Esophagus muscularis mucosa (tissue), 4 donors: ENCODE data around the gene APOC3. TPM values are rescaled to one million over a fixed set of nuclear protein-coding genes. Genes with fewer than 3 reads are reported as not detected.

Source experiments
- DNase-seq: peaks from one replicate; pipeline ENCODE4 v3.0.0-alpha.2; 2017; ENCODE audit errors: extremely low spot score
- H3K27ac ChIP-seq, 4 donors: fragments of 200-600 bp; sonication (generic); replicated peaks in 1 of 4; 1 replicate in 3 of 4; 2 replicates in 1 of 4; pipeline ENCODE4 v1.5.1; 2016 to 2019; ENCODE audit warnings: mild to moderate bottlenecking in 1 of 4
- H3K27me3 ChIP-seq, 4 donors: fragments of 200-600 bp; sonication (generic); one replicate each; pipeline versions ENCODE4 v1.5.1 to v1.6.0; 2016 to 2019
- H3K36me3 ChIP-seq, 4 donors: fragments of 200-600 bp; sonication (generic); one replicate each; pipeline ENCODE4 v1.5.1; 2016 to 2019
- H3K4me1 ChIP-seq, 4 donors: fragments of 200-600 bp; sonication (generic); one replicate each; pipeline ENCODE4 v1.5.1; 2016 to 2019
- H3K4me3 ChIP-seq, 4 donors: fragments of 200-600 bp; sonication (generic); 1 replicate in 2 of 4; 2 replicates in 2 of 4; pipeline ENCODE4 v1.5.1; 2016 to 2019; ENCODE audit warnings: mild to moderate bottlenecking in 4 of 4, moderate library complexity in 1 of 4
- H3K9me3 ChIP-seq, 4 donors: fragments of 200-600 bp; sonication (generic); 1 replicate in 3 of 4; 2 replicates in 1 of 4; pipeline ENCODE4 v1.5.1; 2016 to 2019
- EP300 ChIP-seq: sonication (generic); formaldehyde crosslinking; IDR thresholded peaks from one replicate; pipeline ENCODE4 v1.6.1; 2017; ENCODE audit warnings: antibody characterized with exemption
- POLR2A ChIP-seq: fragments of 450-650 bp; IDR thresholded peaks from one replicate; pipeline ENCODE4 v1.6.1; 2017; ENCODE audit warnings: antibody characterized with exemption, moderate library complexity, mild to moderate bottlenecking, low read depth
- POLR2AphosphoS5 ChIP-seq, 2 donors: sonication (generic); formaldehyde crosslinking; IDR thresholded peaks; one replicate each; pipeline ENCODE4 v1.6.1; 2017; ENCODE audit warnings: antibody characterized with exemption in 2 of 2
- WGBS: methylation state at CpG from one replicate; pipeline ENCODE4 v1.1.5; 2018; 5-methylcytosine and 5-hydroxymethylcytosine counted together
- intact Hi-C: fragments of 100-400 bp; cut with DNase I; formaldehyde crosslinking; loops from one replicate; pipeline ENCODE4 v1.15.1; 2023
- total RNA-seq, 4 donors: library from RNA; depleted of rRNA; stranded (reverse); fragments of >200 nt; gene quantifications; one replicate each; pipeline versions ENCODE4 v1.1.0 to v1.2.1, GENCODE V29; 2016
- TF ChIP-seq, protein P1 (sequence below), 3 experiments: fragments of 200-600 bp in 2 of 3; fragments of 450-650 bp in 1 of 3; sonication (generic) in 2 of 3; IDR thresholded peaks; one replicate each; pipeline ENCODE4 v1.5.1; 2017 to 2019; ENCODE audit warnings: antibody characterized with exemption in 3 of 3, mild to moderate bottlenecking in 2 of 3, moderate library complexity in 1 of 3

The APOC3 gene
- total RNA-seq, 4 donors from 2014 or later: not detected

DNA sequence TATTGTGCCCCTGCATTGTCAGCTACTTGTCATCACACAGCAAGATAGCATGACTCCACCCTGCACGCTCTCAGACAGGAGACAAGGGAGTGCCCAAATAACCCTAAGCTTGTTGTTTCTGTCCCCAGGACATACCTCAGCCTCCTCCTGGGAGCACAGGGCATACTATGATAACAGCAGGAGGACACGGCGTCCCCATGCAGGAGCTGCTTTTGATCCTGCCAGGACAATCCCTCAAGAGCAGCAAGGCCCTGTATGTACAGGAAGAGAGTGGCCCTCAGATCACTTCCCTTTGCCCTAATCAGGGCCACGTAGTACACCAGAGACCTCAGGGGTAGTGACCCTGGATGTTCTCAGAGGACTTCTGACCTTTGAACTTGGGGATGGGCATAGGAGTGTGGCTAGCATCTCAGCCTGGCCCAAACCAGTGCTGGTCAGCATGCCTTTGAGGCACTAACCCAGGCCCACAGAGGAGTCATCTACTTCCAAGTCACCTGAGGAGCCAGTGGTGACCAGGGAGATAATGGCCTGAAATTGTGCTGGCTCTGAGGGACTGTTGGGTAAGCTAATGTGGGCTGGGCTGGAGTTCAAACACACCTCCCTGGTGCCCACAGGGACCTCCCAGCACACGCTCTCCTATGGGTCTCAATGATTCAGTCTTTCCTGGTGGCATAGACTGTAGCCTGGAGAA is 15.8 kb upstream of the APOC3 start:
- Histone ChIP-seq H3K27ac (no peak overlapping the region), H3K27me3 (no peaks in the 10 kb centered on the region), H3K4me3 (no peak overlapping the region), H3K9me3 (no peaks in the 10 kb centered on the region), H3K4me1 (no peaks in the 10 kb centered on the region), H3K36me3 (no peaks in the 10 kb centered on the region)
- no peak for TF ChIP-seq EP300
- TF ChIP-seq POLR2AphosphoS5 (IDR thresholded peaks at IDR 0.05): no peak
- TF ChIP-seq POLR2A: no peak
- TF ChIP-seq, protein P1, sequence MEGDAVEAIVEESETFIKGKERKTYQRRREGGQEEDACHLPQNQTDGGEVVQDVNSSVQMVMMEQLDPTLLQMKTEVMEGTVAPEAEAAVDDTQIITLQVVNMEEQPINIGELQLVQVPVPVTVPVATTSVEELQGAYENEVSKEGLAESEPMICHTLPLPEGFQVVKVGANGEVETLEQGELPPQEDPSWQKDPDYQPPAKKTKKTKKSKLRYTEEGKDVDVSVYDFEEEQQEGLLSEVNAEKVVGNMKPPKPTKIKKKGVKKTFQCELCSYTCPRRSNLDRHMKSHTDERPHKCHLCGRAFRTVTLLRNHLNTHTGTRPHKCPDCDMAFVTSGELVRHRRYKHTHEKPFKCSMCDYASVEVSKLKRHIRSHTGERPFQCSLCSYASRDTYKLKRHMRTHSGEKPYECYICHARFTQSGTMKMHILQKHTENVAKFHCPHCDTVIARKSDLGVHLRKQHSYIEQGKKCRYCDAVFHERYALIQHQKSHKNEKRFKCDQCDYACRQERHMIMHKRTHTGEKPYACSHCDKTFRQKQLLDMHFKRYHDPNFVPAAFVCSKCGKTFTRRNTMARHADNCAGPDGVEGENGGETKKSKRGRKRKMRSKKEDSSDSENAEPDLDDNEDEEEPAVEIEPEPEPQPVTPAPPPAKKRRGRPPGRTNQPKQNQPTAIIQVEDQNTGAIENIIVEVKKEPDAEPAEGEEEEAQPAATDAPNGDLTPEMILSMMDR (IDR thresholded peaks at IDR 0.05): no peak
- intact Hi-C loops: no loop called here
- 92% methylated on average over 4 of the region's 5 CpGs for WGBS
- no peak for DNase-seq

DNA sequence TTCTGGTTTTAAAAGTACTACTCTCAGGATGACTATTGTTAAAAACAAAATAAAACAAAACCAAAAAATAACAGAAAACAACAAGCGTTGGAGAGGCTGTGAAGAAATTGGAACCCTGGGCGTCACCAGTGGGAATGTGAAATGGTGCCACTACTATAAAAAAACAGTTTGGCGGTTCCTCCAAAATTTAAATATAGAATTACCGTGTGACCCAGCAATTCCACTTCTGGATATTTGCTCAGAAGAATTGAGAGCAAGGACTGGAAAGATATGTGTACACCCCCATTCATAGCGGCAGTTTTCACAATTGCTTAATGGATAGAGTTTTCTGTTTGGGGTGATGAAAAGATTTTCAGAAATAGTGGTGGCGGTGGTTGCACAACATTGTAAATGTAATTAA is 15.2 kb upstream of the APOC3 start:
- H3K36me3 ChIP-seq: no peaks in the 10 kb centered on the region
- no peaks in the 10 kb centered on the region for H3K9me3 ChIP-seq
- H3K4me3 ChIP-seq: no peak overlapping the region
- no peaks in the 10 kb centered on the region for H3K27me3 ChIP-seq
- H3K4me1 ChIP-seq: no peaks in the 10 kb centered on the region
- 75% methylated on average over 6 of the region's 6 CpGs for WGBS
- intact Hi-C loops: no loop called here
- TF ChIP-seq EP300 (no peak), POLR2AphosphoS5 (IDR thresholded peaks at IDR 0.05) (no peak), POLR2A (no peak)
- TF ChIP-seq, protein P1 (IDR thresholded peaks at IDR 0.05): no peak
- no peak for DNase-seq
- H3K27ac ChIP-seq: no peak overlapping the region

DNA sequence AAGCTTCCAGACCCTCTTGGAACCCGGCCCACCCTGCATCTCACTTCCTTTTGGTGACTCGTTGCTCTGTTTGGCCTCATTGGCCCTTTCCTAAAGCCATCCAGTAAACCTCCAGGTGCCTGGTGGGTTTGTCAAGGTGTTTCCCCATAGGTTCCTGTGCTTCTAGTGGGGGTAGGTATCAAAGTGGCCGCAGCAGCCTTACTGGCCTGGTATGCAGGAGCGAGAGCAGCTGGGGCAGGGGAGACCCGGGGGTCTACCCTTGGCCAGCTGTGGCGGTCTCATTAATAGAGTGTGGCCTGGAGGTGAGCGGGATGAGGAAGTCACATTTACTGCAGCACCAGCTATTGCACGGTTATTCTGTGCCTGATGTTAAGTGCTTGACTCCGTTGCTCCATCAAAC is 10.7 kb upstream of the APOC3 start:
- no peak overlapping the region for H3K4me3 ChIP-seq
- H3K27me3 ChIP-seq: no peaks in the 10 kb centered on the region
- intact Hi-C loops: no loop called here
- no peak for DNase-seq
- 89% methylated on average over 9 of the region's 9 CpGs for WGBS
- TF ChIP-seq EP300 (no peak), POLR2A (no peak)
- TF ChIP-seq, protein P1 (IDR thresholded peaks at IDR 0.05): no peak
- no peaks in the 10 kb centered on the region for H3K9me3 ChIP-seq
- H3K36me3 ChIP-seq: no peaks in the 10 kb centered on the region
- no peaks in the 10 kb centered on the region for H3K4me1 ChIP-seq
- H3K27ac ChIP-seq: no peak overlapping the region

DNA sequence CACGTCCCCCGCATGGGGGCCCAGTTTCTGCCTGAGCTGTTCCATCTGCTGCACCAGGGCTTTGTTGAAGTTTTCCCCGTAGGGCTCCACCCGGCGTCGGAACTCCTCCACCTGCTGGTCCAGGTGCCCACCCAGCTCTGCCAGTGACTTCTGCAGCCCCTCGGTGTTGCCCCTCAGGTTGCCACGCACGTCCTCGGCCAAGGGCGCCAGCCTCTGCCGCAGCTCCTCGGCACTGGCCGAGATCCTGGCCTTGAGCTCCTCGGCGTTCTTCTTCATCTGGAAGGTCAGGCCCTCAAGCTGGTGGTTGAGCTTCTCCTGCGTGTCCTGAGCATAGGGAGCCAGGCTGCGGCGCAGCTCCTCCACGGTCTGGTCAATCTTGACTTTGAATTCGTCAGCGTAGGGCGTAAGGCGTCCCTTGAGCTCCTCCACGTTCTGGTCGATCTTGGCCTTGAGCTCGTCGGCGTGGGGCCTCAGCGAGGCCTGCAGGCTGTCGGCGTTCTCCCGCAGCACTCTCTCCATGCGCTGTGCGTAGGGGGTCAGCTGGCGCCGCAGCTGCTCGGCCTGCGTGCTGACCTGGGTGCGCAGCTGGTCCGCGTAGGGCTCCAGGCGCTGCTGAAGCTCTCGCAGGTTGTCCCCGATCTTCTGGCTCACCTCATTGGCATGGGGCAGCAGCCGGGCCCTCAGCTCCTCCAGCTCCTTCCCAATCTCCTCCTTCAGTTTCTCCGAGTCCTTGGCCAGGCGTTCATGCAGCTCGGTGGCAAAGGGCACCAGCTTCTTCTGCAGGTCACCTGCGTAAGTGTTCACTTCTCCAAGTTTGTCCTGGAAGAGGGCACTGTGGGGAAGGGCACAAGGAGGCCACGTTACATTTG is 8.4 kb upstream of the APOC3 start:
- no peak overlapping the region for H3K27ac ChIP-seq
- H3K9me3 ChIP-seq: no peaks in the 10 kb centered on the region
- H3K27me3 ChIP-seq: no peaks in the 10 kb centered on the region
- TF ChIP-seq, protein P1 (IDR thresholded peaks at IDR 0.05): no peak
- TF ChIP-seq POLR2A (no peak), EP300 (no peak), POLR2AphosphoS5 (IDR thresholded peaks at IDR 0.05) (no peak)
- no peaks in the 10 kb centered on the region for H3K4me1 ChIP-seq
- 91% methylated on average over 24 of the region's 51 CpGs for WGBS
- H3K36me3 ChIP-seq: no peaks in the 10 kb centered on the region
- H3K4me3 ChIP-seq: no peak overlapping the region
- no peak for DNase-seq
- intact Hi-C loops: no loop called here
